Peyer's patch (tissue), 4 donors: ENCODE data around the gene PLIN4.

Source experiments
- POLR2A ChIP-seq, 2 donors: fragments of 450-650 bp; IDR thresholded peaks; one replicate each; pipeline ENCODE4 v1.5.1; 2017; ENCODE audit warnings: antibody characterized with exemption in 2 of 2, mild to moderate bottlenecking in 2 of 2, moderate library complexity in 2 of 2
- TF ChIP-seq, protein P1 (sequence below), 6 experiments: fragments of 450-650 bp in 4 of 6; fragments of 200-600 bp in 2 of 6; sonication (generic) in 1 of 6; IDR thresholded peaks; one replicate each; pipeline ENCODE4 v1.5.1; 2017 to 2019; ENCODE audit warnings: antibody characterized with exemption in 6 of 6, mild to moderate bottlenecking in 3 of 6, moderate library complexity in 1 of 6

DNA sequence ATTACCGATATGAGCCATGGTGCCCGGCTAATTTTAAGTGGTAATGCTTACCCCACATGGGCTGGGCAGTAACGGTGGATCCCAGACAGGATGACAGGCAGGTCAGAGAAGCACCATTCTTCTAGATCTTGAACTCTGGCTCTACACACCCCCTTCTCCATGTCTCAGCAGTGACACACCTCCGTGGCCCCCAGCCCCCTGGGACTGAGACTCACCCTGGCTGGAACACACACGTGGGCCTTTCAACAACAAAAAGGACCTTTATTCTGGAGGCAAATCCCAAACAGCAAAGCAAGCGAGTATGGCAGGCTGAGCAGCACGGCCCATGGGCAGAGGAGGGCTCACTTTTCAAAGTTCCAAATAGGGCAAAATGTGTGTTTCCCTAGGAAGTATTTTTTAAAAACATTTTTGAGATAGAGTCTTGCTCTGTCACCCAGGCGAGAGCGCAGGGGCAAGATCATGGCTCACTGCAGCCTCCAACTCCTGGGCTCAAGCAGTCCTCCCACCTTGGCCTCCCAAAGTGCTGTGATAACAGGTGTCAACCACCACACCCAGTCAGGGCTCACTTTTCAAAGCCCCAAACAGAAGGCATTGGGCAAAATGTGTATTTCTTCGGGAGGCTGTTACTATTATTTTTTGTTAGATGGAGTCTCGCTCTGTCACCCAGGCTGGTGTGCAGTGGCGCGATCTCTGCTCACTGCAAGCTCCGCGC is 4.2 kb upstream of the PLIN4 start:
- TF ChIP-seq, protein P1, sequence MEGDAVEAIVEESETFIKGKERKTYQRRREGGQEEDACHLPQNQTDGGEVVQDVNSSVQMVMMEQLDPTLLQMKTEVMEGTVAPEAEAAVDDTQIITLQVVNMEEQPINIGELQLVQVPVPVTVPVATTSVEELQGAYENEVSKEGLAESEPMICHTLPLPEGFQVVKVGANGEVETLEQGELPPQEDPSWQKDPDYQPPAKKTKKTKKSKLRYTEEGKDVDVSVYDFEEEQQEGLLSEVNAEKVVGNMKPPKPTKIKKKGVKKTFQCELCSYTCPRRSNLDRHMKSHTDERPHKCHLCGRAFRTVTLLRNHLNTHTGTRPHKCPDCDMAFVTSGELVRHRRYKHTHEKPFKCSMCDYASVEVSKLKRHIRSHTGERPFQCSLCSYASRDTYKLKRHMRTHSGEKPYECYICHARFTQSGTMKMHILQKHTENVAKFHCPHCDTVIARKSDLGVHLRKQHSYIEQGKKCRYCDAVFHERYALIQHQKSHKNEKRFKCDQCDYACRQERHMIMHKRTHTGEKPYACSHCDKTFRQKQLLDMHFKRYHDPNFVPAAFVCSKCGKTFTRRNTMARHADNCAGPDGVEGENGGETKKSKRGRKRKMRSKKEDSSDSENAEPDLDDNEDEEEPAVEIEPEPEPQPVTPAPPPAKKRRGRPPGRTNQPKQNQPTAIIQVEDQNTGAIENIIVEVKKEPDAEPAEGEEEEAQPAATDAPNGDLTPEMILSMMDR (IDR thresholded peaks at IDR 0.05), result no peak
- no peak for TF ChIP-seq POLR2A (IDR thresholded peaks at IDR 0.05)
